IPS-NIHi11 (cell line): Measurements from ENCODE around the gene C17orf113.

Source experiments
- DNase-seq: peaks from one replicate; pipeline ENCODE4 v3.0.0; 2012; ENCODE audit warnings: mixed read lengths, low spot score

The C17orf113 gene

GRCh38 chr17:42072323-42073187 lies 22.2 kb upstream of the C17orf113 start:
- peak; percentile 73 for DNase-seq

GRCh38 chr17:42071810-42072209 lies 21.4 kb upstream of the C17orf113 start:
- DNase-seq, result no peak

GRCh38 chr17:42068979-42069378 lies 18.6 kb upstream of the C17orf113 start:
- no peak for DNase-seq

GRCh38 chr17:42067371-42068091 lies 17.1 kb upstream of the C17orf113 start:
- peak; percentile 82 for DNase-seq

GRCh38 chr17:42065201-42065600 lies 14.8 kb upstream of the C17orf113 start:
- no peak for DNase-seq

GRCh38 chr17:42062681-42063080 lies 12.3 kb upstream of the C17orf113 start:
- DNase-seq, result no peak

- DNase-seq, result no peak
Measured at GRCh38 chr17:42061646-42062487, 11.5 kb upstream of the C17orf113 start.

GRCh38 chr17:42060231-42060630 lies 9.8 kb upstream of the C17orf113 start:
- DNase-seq, result no peak

- DNase-seq, result no peak
Measured at GRCh38 chr17:42059815-42060214, 9.4 kb upstream of the C17orf113 start.

GRCh38 chr17:42058063-42058462 lies 7.7 kb upstream of the C17orf113 start:
- DNase-seq, result no peak

GRCh38 chr17:42056635-42057034 lies 6.2 kb upstream of the C17orf113 start:
- DNase-seq, result no peak

GRCh38 chr17:42055496-42055895 lies 5.1 kb upstream of the C17orf113 start:
- DNase-seq, result no peak

- DNase-seq, result no peak
Measured at GRCh38 chr17:42055027-42055426, 4.6 kb upstream of the C17orf113 start.

- no peak for DNase-seq
Measured at GRCh38 chr17:42053731-42054500, 3.5 kb upstream of the C17orf113 start.

GRCh38 chr17:42052346-42052877 lies 2.0 kb upstream of the C17orf113 start:
- no peak for DNase-seq

- DNase-seq, result no peak
Measured at GRCh38 chr17:42051645-42052044, 1.2 kb upstream of the C17orf113 start.

- no peak for DNase-seq
Measured at GRCh38 chr17:42051013-42051400, 606 bp upstream of the C17orf113 start.

- DNase-seq, result no peak
Measured at GRCh38 chr17:42049834-42050392, 488 bp downstream of the C17orf113 start.

GRCh38 chr17:42047343-42047742 lies 3.1 kb downstream of the C17orf113 start:
- no peak for DNase-seq

- no peak for DNase-seq
Measured at GRCh38 chr17:42045719-42046118, 4.7 kb downstream of the C17orf113 start.
